ENCODE data around the gene CPNE5. TPM values are rescaled to one million over a fixed set of nuclear protein-coding genes. Genes with fewer than 3 reads are reported as not detected.

Gene CPNE5
- total RNA-seq, 1 donor from 2014 or later = not detected

GRCh38 chr6:36827261-36828079 lies 11.8 kb downstream of the CPNE5 start:
- Histone ChIP-seq H3F3A (ENCODE audit: low read depth) (no peaks in the 10 kb centered on the region), H3K79me2 (ENCODE audit: low read depth) (no peaks in the 10 kb centered on the region), H3K4me3 (no peak overlapping the region), H3K9me3 (ENCODE audit: low read depth) (no peaks in the 10 kb centered on the region), H2AFZ (replicated peaks) (no peak overlapping the region), H3K27ac (no peak overlapping the region), H3K4me2 (no peak overlapping the region), H3K27me3 (no peaks in the 10 kb centered on the region), H3K36me3 (no peaks in the 10 kb centered on the region), H3K9ac (no peak overlapping the region), H3K4me1 (peaks cover 10% of the 10 kb centered on the region), H4K20me1 (ENCODE audit: low read depth) (no peaks in the 10 kb centered on the region)
- Mint-ChIP-seq H3K4me3 (peak overlapping the region; percentile 4), H3K9me3 (no peaks in the 10 kb centered on the region), H3K27ac (peak overlapping the region; percentile 90), H3K4me1 (peaks cover 50% of the 10 kb centered on the region), H3K36me3 (no peaks in the 10 kb centered on the region), H3K27me3 (ENCODE audit: insufficient read depth, low read depth) (peaks cover 15% of the 10 kb centered on the region)
- DNase-seq (ENCODE audit: low spot score) = peak; percentile 25
- TF ChIP-seq EZH2phosphoT487 (IDR thresholded peaks at IDR 0.05) (no peak), CTCF (IDR thresholded peaks at IDR 0.05) (no peak), EZH2 (IDR thresholded peaks at IDR 0.05) (no peak)

- Histone ChIP-seq H3K36me3 (no peaks in the 10 kb centered on the region), H3F3A (ENCODE audit: low read depth) (peaks cover 2% of the 10 kb centered on the region), H3K9ac (no peak overlapping the region), H3K4me3 (no peak overlapping the region), H3K4me1 (peaks cover 15% of the 10 kb centered on the region), H2AFZ (replicated peaks) (no peak overlapping the region), H3K27ac (no peak overlapping the region), H3K79me2 (ENCODE audit: low read depth) (no peaks in the 10 kb centered on the region), H3K27me3 (no peaks in the 10 kb centered on the region), H3K9me3 (ENCODE audit: low read depth) (no peaks in the 10 kb centered on the region), H3K4me2 (no peak overlapping the region), H4K20me1 (ENCODE audit: low read depth) (no peaks in the 10 kb centered on the region)
- peak overlapping the region; percentile 4 for H3K4me3 Mint-ChIP-seq
- H3K27ac Mint-ChIP-seq = peak overlapping the region; percentile 90
- H3K27me3 Mint-ChIP-seq (ENCODE audit: insufficient read depth, low read depth) = peaks cover 19% of the 10 kb centered on the region
- TF ChIP-seq EZH2phosphoT487 (IDR thresholded peaks at IDR 0.05) (no peak), CTCF (IDR thresholded peaks at IDR 0.05) (no peak), EZH2 (IDR thresholded peaks at IDR 0.05) (no peak)
- H3K9me3 Mint-ChIP-seq = no peaks in the 10 kb centered on the region
- H3K36me3 Mint-ChIP-seq = no peaks in the 10 kb centered on the region
- no peak for DNase-seq (ENCODE audit: low spot score)
- H3K4me1 Mint-ChIP-seq = peaks cover 58% of the 10 kb centered on the region
These were observed 12.6 kb downstream of the CPNE5 start for GRCh38 chr6:36826520-36827227.

GRCh38 chr6:36825994-36826393 lies 13.2 kb downstream of the CPNE5 start:
- H3K36me3 Mint-ChIP-seq = no peaks in the 10 kb centered on the region
- no peak for TF ChIP-seq EZH2phosphoT487 (IDR thresholded peaks at IDR 0.05)
- TF ChIP-seq EZH2 (IDR thresholded peaks at IDR 0.05) = no peak
- TF ChIP-seq CTCF (IDR thresholded peaks at IDR 0.05) = no peak
- no peaks in the 10 kb centered on the region for H3K9me3 ChIP-seq (ENCODE audit: low read depth)

More at GRCh38 chr6:36825994-36826393, 13.2 kb downstream of the CPNE5 start:
- Histone ChIP-seq H3K36me3 (no peaks in the 10 kb centered on the region), H3K9ac (no peak overlapping the region), H3K4me1 (peaks cover 20% of the 10 kb centered on the region), H4K20me1 (ENCODE audit: low read depth) (no peaks in the 10 kb centered on the region), H3K4me2 (no peak overlapping the region), H3F3A (ENCODE audit: low read depth) (peaks cover 5% of the 10 kb centered on the region), H2AFZ (replicated peaks) (no peak overlapping the region), H3K27ac (no peak overlapping the region), H3K79me2 (ENCODE audit: low read depth) (no peaks in the 10 kb centered on the region), H3K27me3 (no peaks in the 10 kb centered on the region), H3K4me3 (no peak overlapping the region)
- H3K27me3 Mint-ChIP-seq (ENCODE audit: insufficient read depth, low read depth) = peaks cover 19% of the 10 kb centered on the region
- peaks cover 64% of the 10 kb centered on the region for H3K4me1 Mint-ChIP-seq
- no peaks in the 10 kb centered on the region for H3K9me3 Mint-ChIP-seq
- DNase-seq (ENCODE audit: low spot score) = no peak
- no peak overlapping the region for H3K27ac Mint-ChIP-seq
- no peak overlapping the region for H3K4me3 Mint-ChIP-seq
